Lower leg skin (tissue), 4 donors: Measurements from ENCODE around the gene EMC8. TPM values are rescaled to one million over a fixed set of nuclear protein-coding genes. Genes with fewer than 3 reads are reported as not detected.

Experiments
- DNase-seq, 2 donors: peaks; one replicate each; pipeline ENCODE4 v3.0.0-alpha.2; 2019; ENCODE audit warnings: low spot score in 2 of 2
- H3K4me3 ChIP-seq: fragments of 200-600 bp; sonication (generic); 2 replicates; pipeline ENCODE4 v1.5.1; 2017; ENCODE audit warnings: mild to moderate bottlenecking, low read depth; ENCODE audit not compliant: poor library complexity, severe bottlenecking
- CTCF ChIP-seq, 3 donors: fragments of 450-650 bp; IDR thresholded peaks; one replicate each; pipeline ENCODE4 v1.5.1; 2016; ENCODE audit warnings: antibody characterized with exemption in 3 of 3, mild to moderate bottlenecking in 3 of 3, moderate library complexity in 2 of 3
- POLR2A ChIP-seq, 2 donors: fragments of 450-650 bp; IDR thresholded peaks; one replicate each; pipeline ENCODE4 v1.6.1; 2016 to 2017; ENCODE audit warnings: antibody characterized with exemption in 2 of 2, mild to moderate bottlenecking in 1 of 2, moderate library complexity in 1 of 2
- WGBS, 2 donors: methylation state at CpG; one replicate each; pipeline ENCODE4 v1.1.5; 2018; 5-methylcytosine and 5-hydroxymethylcytosine counted together
- intact Hi-C: fragments of 100-400 bp; cut with DNase I; formaldehyde crosslinking; loops from one replicate; pipeline ENCODE4 v1.15.0; 2023; ENCODE audit warnings: low total_unique reads
- microRNA counts, 2 donors: library from miRNA; unstranded; fragments of <30 nt; microRNA quantifications; one replicate each; lab custom pipeline; 2016
- microRNA-seq, 2 donors: library from miRNA; unstranded; fragments of <30 nt; microRNA quantifications; one replicate each; pipeline ENCODE4, GENCODE V29; 2016; ENCODE audit warnings: borderline replicate concordance in 2 of 2, borderline number of aligned reads in 1 of 2
- total RNA-seq, 4 donors: library from RNA; depleted of rRNA; stranded (reverse); fragments of >200 nt; gene quantifications; one replicate each; pipeline ENCODE4 v1.1.0, GENCODE V29; 2016

The EMC8 gene
- total RNA-seq, 4 donors from 2014 or later = 15.5 to 27.5 (median 18.4) TPM

GRCh38 chr16:85729452-85730185 is 69.7 kb downstream of the EMC8 start:
- no peak for TF ChIP-seq POLR2A (IDR thresholded peaks at IDR 0.05)
- DNase-seq = no peak
- intact Hi-C loops = no loop called here
- H3K4me3 ChIP-seq = no peak overlapping the region
- WGBS, 2 donors = 74 to 83% methylated on average over 16 of the region's 16 CpGs

- no peak for DNase-seq
- no peak overlapping the region for H3K4me3 ChIP-seq
- WGBS, 2 donors = 83 to 93% methylated on average over 4 to 6 of the region's 7 CpGs
- no peak for TF ChIP-seq POLR2A (IDR thresholded peaks at IDR 0.05)
- no peak for TF ChIP-seq CTCF (IDR thresholded peaks at IDR 0.05)
- intact Hi-C loops = no loop called here
Measured at GRCh38 chr16:85728879-85729278, 70.5 kb downstream of the EMC8 start.

MicroRNAs within 50 kb of the gene (microRNA counts, 767-probe panel; counts per million panel counts)
- microRNA hsa-miR-1910 (lab: Ali Mortazavi, UCI) = 0 to 358 counts per million in 2 donors

Small RNA genes lying within 50 kb of the gene (microRNA-seq; reads per million reads assigned to microRNA genes)
- gene MIR1910 = 0 to 0.57 reads per million in 2 donors

Other genes starting within 250 kb of the EMC8 start
- 100 to 1,000 TPM in 1 of 4 donors, 10 to 100 TPM in 3; 62.9 to 113 (median 69.9) TPM for gene GSE1, start 186.2 kb downstream of the EMC8 start, total RNA-seq
- gene GINS2, start 110.6 kb downstream of the EMC8 start, total RNA-seq = under 1 TPM in 3 of 4 donors, not detected in 1; 0.38 to 0.98 (median 0.91) TPM
- 10 to 100 TPM in 1 of 4 donors, 1 to 10 TPM in 3; 5.4 to 13.0 (median 7.9) TPM for gene C16orf74, start 48.4 kb downstream of the EMC8 start, total RNA-seq
- gene COX4I1, start 151 bp upstream of the EMC8 start, total RNA-seq = 100 to 1,000 TPM; 411 to 675 (median 548) TPM
- gene IRF8, start 99.6 kb upstream of the EMC8 start, total RNA-seq = 1 to 10 TPM; 1.5 to 5.7 (median 3.7) TPM